Breast epithelium (tissue), 4 donors: ENCODE measurements around the gene AFG3L2. TPM values are rescaled to one million over a fixed set of nuclear protein-coding genes. Genes with fewer than 3 reads are reported as not detected.

Experiments used
- DNase-seq, 2 donors: peaks; one replicate each; pipeline ENCODE4 v3.0.0-alpha.2; 2019; ENCODE audit warnings: low spot score in 2 of 2
- H3K27ac ChIP-seq, 2 donors: fragments of 200-600 bp; sonication (generic) in 1 of 2; one replicate each; pipeline ENCODE4 v1.5.1; 2016 to 2019; ENCODE audit warnings: mild to moderate bottlenecking in 1 of 2
- H3K27me3 ChIP-seq, 2 donors: fragments of 200-600 bp; sonication (generic) in 1 of 2; one replicate each; pipeline versions ENCODE4 v1.5.1 to v1.6.0; 2017 to 2019; ENCODE audit warnings: control low read depth in 1 of 2, mild to moderate bottlenecking in 1 of 2
- H3K36me3 ChIP-seq: fragments of 200-600 bp; one replicate; pipeline ENCODE4 v1.5.1; 2019
- H3K4me1 ChIP-seq, 2 donors: fragments of 200-600 bp; sonication (generic); one replicate each; pipeline ENCODE4 v1.5.1; 2016 to 2019; ENCODE audit warnings: control low read depth in 1 of 2
- H3K4me3 ChIP-seq, 3 donors: fragments of 200-600 bp; sonication (generic); 1 replicate in 2 of 3; 2 replicates in 1 of 3; pipeline ENCODE4 v1.5.1; 2016 to 2019; ENCODE audit warnings: mild to moderate bottlenecking in 3 of 3, moderate library complexity in 2 of 3
- H3K9me3 ChIP-seq, 2 donors: fragments of 200-600 bp; sonication (generic) in 1 of 2; one replicate each; pipeline ENCODE4 v1.5.1; 2016 to 2019; ENCODE audit warnings: control low read depth in 1 of 2
- CTCF ChIP-seq, 3 donors: fragments of 450-650 bp; IDR thresholded peaks; one replicate each; pipeline ENCODE4 v1.5.1; 2016 to 2017; ENCODE audit warnings: antibody characterized with exemption in 3 of 3, mild to moderate bottlenecking in 3 of 3, moderate library complexity in 3 of 3
- POLR2A ChIP-seq: fragments of 450-650 bp; IDR thresholded peaks from one replicate; pipeline ENCODE4 v1.6.1; 2016; ENCODE audit warnings: antibody characterized with exemption, mild to moderate bottlenecking, moderate library complexity
- POLR2AphosphoS5 ChIP-seq, 3 donors: sonication (generic); formaldehyde crosslinking; IDR thresholded peaks; one replicate each; pipeline ENCODE4 v1.6.1; 2017; ENCODE audit warnings: antibody characterized with exemption in 3 of 3
- intact Hi-C: fragments of 100-400 bp; cut with DNase I; formaldehyde crosslinking; loops from one replicate; pipeline ENCODE4 v1.15.1; 2023; ENCODE audit warnings: low total_unique reads
- total RNA-seq, 3 donors: library from RNA; depleted of rRNA; stranded (reverse); fragments of >200 nt; gene quantifications; one replicate each; pipeline ENCODE4 v1.1.0, GENCODE V29; 2016

The AFG3L2 gene
- total RNA-seq, 3 donors from 2014 or later, result 37.0 to 43.5 (median 42.7) TPM

DNA sequence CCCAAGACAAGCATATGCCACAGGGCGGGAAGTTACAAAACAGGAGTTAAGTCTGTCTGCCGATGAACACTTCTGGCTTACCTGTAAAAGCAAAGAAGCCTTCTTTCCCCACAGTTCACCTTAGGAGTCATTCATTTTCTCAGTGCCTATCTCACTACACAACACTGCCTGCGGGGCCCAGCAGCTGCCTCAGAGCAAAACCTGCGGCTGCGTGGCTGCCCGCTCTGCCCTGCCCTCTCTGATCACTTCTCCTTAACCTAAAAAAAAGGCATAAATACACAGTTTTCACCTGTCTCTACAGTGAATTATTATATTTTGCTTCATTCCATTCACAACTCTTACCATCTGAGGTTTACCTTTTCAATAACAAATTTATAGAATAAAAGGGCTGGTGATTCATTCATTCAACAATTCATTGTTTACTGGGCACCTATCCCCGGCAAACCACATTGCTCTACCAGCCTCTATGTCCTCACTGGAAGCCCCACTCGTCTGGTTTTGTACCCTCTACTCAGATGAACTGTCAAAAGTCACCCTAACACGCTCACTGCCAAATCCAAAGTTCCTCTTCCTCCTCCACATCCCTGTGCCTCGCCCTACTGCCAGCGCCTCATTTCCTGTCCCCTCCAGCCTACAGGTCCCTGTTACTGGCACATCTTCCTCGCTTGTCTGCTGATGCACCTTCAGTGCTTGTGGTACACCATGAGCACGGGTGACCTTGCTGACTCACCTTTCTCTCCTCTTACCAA, 31.4 kb downstream of the AFG3L2 start:
- Histone ChIP-seq H3K27me3 (no peaks in the 10 kb centered on the region), H3K4me3 (no peak overlapping the region), H3K36me3 (no peaks in the 10 kb centered on the region), H3K4me1 (no peaks in the 10 kb centered on the region), H3K27ac (no peak overlapping the region), H3K9me3 (no peaks in the 10 kb centered on the region)
- intact Hi-C loops, result no loop called here
- TF ChIP-seq POLR2A (no peak), POLR2AphosphoS5 (IDR thresholded peaks at IDR 0.05) (no peak), CTCF (IDR thresholded peaks at IDR 0.05) (no peak)
- DNase-seq, result no peak

- TF ChIP-seq POLR2A, result no peak
- no peak for TF ChIP-seq POLR2AphosphoS5 (IDR thresholded peaks at IDR 0.05)
- TF ChIP-seq CTCF (IDR thresholded peaks at IDR 0.05), result no peak
- Histone ChIP-seq H3K4me1 (no peaks in the 10 kb centered on the region), H3K36me3 (no peaks in the 10 kb centered on the region), H3K9me3 (no peaks in the 10 kb centered on the region), H3K4me3 (no peak overlapping the region), H3K27ac (no peak overlapping the region), H3K27me3 (no peaks in the 10 kb centered on the region)
- intact Hi-C loops, result no loop called here
- DNase-seq, result no peak
Observed at GRCh38 chr18:12342661-12343060, 34.4 kb downstream of the AFG3L2 start.

DNA sequence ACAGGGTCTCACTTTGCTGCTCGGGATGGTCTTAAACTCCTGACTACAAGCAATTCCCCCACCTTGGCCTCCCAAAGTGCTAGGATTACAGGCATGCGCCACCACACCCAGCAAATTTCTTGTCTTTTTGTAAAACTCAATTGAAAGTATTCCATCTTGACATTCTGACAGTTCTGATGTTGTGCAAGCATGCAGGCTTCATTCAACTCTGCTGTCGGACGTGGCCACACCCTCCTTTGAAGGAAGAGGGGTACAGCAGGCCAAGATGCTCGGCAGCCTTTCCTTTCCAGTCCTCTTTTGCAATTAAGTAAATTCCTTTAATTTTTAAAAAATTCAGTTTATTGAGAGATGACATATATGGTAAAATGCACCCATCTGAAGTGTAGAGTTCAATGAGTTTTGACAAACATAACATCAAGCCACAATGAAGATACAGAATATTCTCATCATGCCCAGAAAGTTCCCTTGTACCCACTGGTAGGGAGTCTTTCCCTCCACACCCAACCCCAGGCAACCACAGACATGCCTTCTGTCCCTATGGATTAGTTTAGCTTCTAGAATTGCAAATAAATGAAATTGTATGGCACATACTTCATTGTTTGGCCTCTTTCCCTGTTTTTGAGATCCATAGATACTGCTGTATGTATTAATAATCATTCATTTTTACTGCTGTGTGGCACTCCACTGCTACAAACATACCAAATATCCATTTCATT, 35.9 kb downstream of the AFG3L2 start:
- Histone ChIP-seq H3K4me1 (no peaks in the 10 kb centered on the region), H3K27me3 (no peaks in the 10 kb centered on the region), H3K36me3 (no peaks in the 10 kb centered on the region), H3K27ac (no peak overlapping the region), H3K9me3 (no peaks in the 10 kb centered on the region), H3K4me3 (no peak overlapping the region)
- DNase-seq, result no peak
- TF ChIP-seq POLR2AphosphoS5 (IDR thresholded peaks at IDR 0.05), result no peak
- TF ChIP-seq CTCF (IDR thresholded peaks at IDR 0.05), result no peak
- TF ChIP-seq POLR2A, result no peak
- intact Hi-C loops, result no loop called here

DNA sequence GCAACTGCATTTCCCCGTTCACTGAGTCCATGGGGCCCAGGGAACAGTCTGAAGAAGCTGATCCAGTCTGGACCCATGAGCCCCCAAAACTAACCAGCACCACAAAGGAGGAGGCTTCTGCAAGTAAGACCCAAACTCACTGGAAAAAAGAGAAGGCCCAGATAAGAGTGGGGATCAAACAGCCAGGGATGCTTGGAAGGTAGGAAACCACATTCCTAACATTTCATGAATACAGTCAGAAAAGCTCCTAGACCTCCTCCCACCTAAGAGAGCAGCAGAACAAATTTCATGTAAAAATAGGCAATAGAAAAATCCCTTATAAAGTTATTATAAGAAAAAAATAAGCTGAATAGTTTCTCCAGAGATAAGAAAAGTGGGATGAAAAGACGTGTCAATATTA, 38.6 kb downstream of the AFG3L2 start:
- H3K27me3 ChIP-seq, result no peaks in the 10 kb centered on the region
- intact Hi-C loops, result no loop called here
- H3K36me3 ChIP-seq, result no peaks in the 10 kb centered on the region
- H3K4me1 ChIP-seq, result no peaks in the 10 kb centered on the region
- TF ChIP-seq POLR2AphosphoS5 (IDR thresholded peaks at IDR 0.05) (no peak), POLR2A (no peak), CTCF (IDR thresholded peaks at IDR 0.05) (no peak)
- no peak overlapping the region for H3K27ac ChIP-seq
- H3K4me3 ChIP-seq, result no peak overlapping the region
- DNase-seq, result no peak
- no peaks in the 10 kb centered on the region for H3K9me3 ChIP-seq

- H3K36me3 ChIP-seq, result no peaks in the 10 kb centered on the region
- intact Hi-C loops, result no loop called here
- no peak for DNase-seq
- no peak for TF ChIP-seq CTCF (IDR thresholded peaks at IDR 0.05)
- no peak for TF ChIP-seq POLR2A
- TF ChIP-seq POLR2AphosphoS5 (IDR thresholded peaks at IDR 0.05), result no peak
- H3K9me3 ChIP-seq, result no peaks in the 10 kb centered on the region
- no peaks in the 10 kb centered on the region for H3K27me3 ChIP-seq
- no peak overlapping the region for H3K4me3 ChIP-seq
- no peak overlapping the region for H3K27ac ChIP-seq
- no peaks in the 10 kb centered on the region for H3K4me1 ChIP-seq
Observed at GRCh38 chr18:12336887-12337286, 40.1 kb downstream of the AFG3L2 start.
